Measurements from ENCODE around the gene YKT6. TPM values are rescaled to one million over a fixed set of nuclear protein-coding genes. Genes with fewer than 3 reads are reported as not detected.
"Not testable (repeated sequence)": the region's sequence is repeated elsewhere in the genome, so short reads cannot be mapped to it uniquely, and the experiment has no call there.

The YKT6 gene
- polyA plus RNA-seq, 1 donor (not counting 4 experiments of a cell fraction or from before 2014, with no cell fraction given): 148 TPM

- no peaks in the 10 kb centered on the region for H3K36me3 ChIP-seq (ENCODE audit: control insufficient read depth in 2 of 2, extremely low read depth in 1 of 2, insufficient read depth in 2 of 2, low read length in 2 of 2)
- H3K4me3 ChIP-seq (ENCODE audit: control insufficient read depth in 2 of 3, extremely low read depth in 1 of 3, insufficient read depth in 2 of 3, low read depth in 1 of 3, low read length in 3 of 3): no peak overlapping the region
- no peak overlapping the region for H2AFZ ChIP-seq (ENCODE audit: control insufficient read depth, low read length)
- H3K4me1 ChIP-seq (ENCODE audit: control insufficient read depth, extremely low read depth, insufficient read depth, low read length): no peaks in the 10 kb centered on the region
- H3K27me3 ChIP-seq (ENCODE audit: control insufficient read depth, extremely low read depth, insufficient read depth, low read length): peaks cover 7% of the 10 kb centered on the region
- H3K4me2 ChIP-seq (ENCODE audit: control insufficient read depth, extremely low read depth, insufficient read depth, low read depth, low read length): no peak overlapping the region
- dilution Hi-C loops (cut with MboI; ENCODE audit: extremely low pct_ligation_motif_present, low sequenced_read_pairs): no loop called here
- H3K9ac ChIP-seq (ENCODE audit: control insufficient read depth, extremely low read depth, insufficient read depth, low read length): no peak overlapping the region
- no peaks in the 10 kb centered on the region for H4K20me1 ChIP-seq (ENCODE audit: control insufficient read depth, extremely low read depth, insufficient read depth, low read length)
- DNase-seq (ENCODE audit: low read depth, low spot score) (no peak), FAIRE-seq (no peak)
- H3K9me1 ChIP-seq (ENCODE audit: control insufficient read depth, extremely low read depth, insufficient read depth, low read length): no peaks in the 10 kb centered on the region
- TF ChIP-seq CTCF (optimal IDR thresholded peaks at IDR 0.05 in 1 of 3, IDR thresholded peaks at IDR 0.05 in 1 of 3, conservative IDR thresholded peaks at IDR 0.05 in 1 of 3; ENCODE audit: extremely low read depth in 1 of 3, insufficient read depth in 2 of 3, low read length in 3 of 3): no peak
- no peak for TF ChIP-seq EZH2 (IDR thresholded peaks at IDR 0.05; ENCODE audit: low read length)
- no peak overlapping the region for H3K27ac ChIP-seq (ENCODE audit: control insufficient read depth, insufficient read depth, low read length)
- no peaks in the 10 kb centered on the region for H3K79me2 ChIP-seq (ENCODE audit: control insufficient read depth, insufficient read depth, low read length)
- no peaks in the 10 kb centered on the region for H3K9me3 ChIP-seq (ENCODE audit: control insufficient read depth, low read depth, low read length)
These were observed 27.9 kb upstream of the YKT6 start for GRCh38 chr7:44172803-44173424.

GRCh38 chr7:44173911-44174693 is 26.7 kb upstream of the YKT6 start:
- TF ChIP-seq CTCF (optimal IDR thresholded peaks at IDR 0.05 in 1 of 3, IDR thresholded peaks at IDR 0.05 in 1 of 3, conservative IDR thresholded peaks at IDR 0.05 in 1 of 3; ENCODE audit: extremely low read depth in 1 of 3, insufficient read depth in 2 of 3, low read length in 3 of 3) (no peak), EZH2 (IDR thresholded peaks at IDR 0.05; ENCODE audit: low read length) (no peak)
- Histone ChIP-seq H3K9me3 (ENCODE audit: control insufficient read depth, low read depth, low read length) (no peaks in the 10 kb centered on the region), H3K36me3 (ENCODE audit: control insufficient read depth in 2 of 2, extremely low read depth in 1 of 2, insufficient read depth in 2 of 2, low read length in 2 of 2) (no peaks in the 10 kb centered on the region), H3K27me3 (ENCODE audit: control insufficient read depth, extremely low read depth, insufficient read depth, low read length) (peaks cover 9% of the 10 kb centered on the region), H4K20me1 (ENCODE audit: control insufficient read depth, extremely low read depth, insufficient read depth, low read length) (no peaks in the 10 kb centered on the region), H3K27ac (ENCODE audit: control insufficient read depth, insufficient read depth, low read length) (no peak overlapping the region), H3K9ac (ENCODE audit: control insufficient read depth, extremely low read depth, insufficient read depth, low read length) (no peak overlapping the region), H3K4me1 (ENCODE audit: control insufficient read depth, extremely low read depth, insufficient read depth, low read length) (no peaks in the 10 kb centered on the region), H3K79me2 (ENCODE audit: control insufficient read depth, insufficient read depth, low read length) (no peaks in the 10 kb centered on the region), H2AFZ (ENCODE audit: control insufficient read depth, low read length) (no peak overlapping the region), H3K9me1 (ENCODE audit: control insufficient read depth, extremely low read depth, insufficient read depth, low read length) (no peaks in the 10 kb centered on the region), H3K4me3 (ENCODE audit: control insufficient read depth in 2 of 3, extremely low read depth in 1 of 3, insufficient read depth in 2 of 3, low read depth in 1 of 3, low read length in 3 of 3) (no peak overlapping the region), H3K4me2 (ENCODE audit: control insufficient read depth, extremely low read depth, insufficient read depth, low read depth, low read length) (no peak overlapping the region)
- FAIRE-seq (no peak), DNase-seq (ENCODE audit: low read depth, low spot score) (no peak)
- dilution Hi-C loops (cut with MboI; ENCODE audit: extremely low pct_ligation_motif_present, low sequenced_read_pairs): no loop called here

- H3K9me1 ChIP-seq (ENCODE audit: control insufficient read depth, extremely low read depth, insufficient read depth, low read length); H3K36me3 ChIP-seq (ENCODE audit: control insufficient read depth in 2 of 2, extremely low read depth in 1 of 2, insufficient read depth in 2 of 2, low read length in 2 of 2); H2AFZ ChIP-seq (ENCODE audit: control insufficient read depth, low read length); H3K79me2 ChIP-seq (ENCODE audit: control insufficient read depth, insufficient read depth, low read length); H3K4me2 ChIP-seq (ENCODE audit: control insufficient read depth, extremely low read depth, insufficient read depth, low read depth, low read length); H3K27ac ChIP-seq (ENCODE audit: control insufficient read depth, insufficient read depth, low read length); H4K20me1 ChIP-seq (ENCODE audit: control insufficient read depth, extremely low read depth, insufficient read depth, low read length); H3K9ac ChIP-seq (ENCODE audit: control insufficient read depth, extremely low read depth, insufficient read depth, low read length); H3K27me3 ChIP-seq (ENCODE audit: control insufficient read depth, extremely low read depth, insufficient read depth, low read length); FAIRE-seq; H3K9me3 ChIP-seq (ENCODE audit: control insufficient read depth, low read depth, low read length); H3K4me3 ChIP-seq (ENCODE audit: control insufficient read depth in 2 of 3, extremely low read depth in 1 of 3, insufficient read depth in 2 of 3, low read depth in 1 of 3, low read length in 3 of 3); dilution Hi-C loops (cut with MboI; ENCODE audit: extremely low pct_ligation_motif_present, low sequenced_read_pairs); H3K4me1 ChIP-seq (ENCODE audit: control insufficient read depth, extremely low read depth, insufficient read depth, low read length); DNase-seq (ENCODE audit: low read depth, low spot score): not testable (repeated sequence)
These were observed 26.2 kb upstream of the YKT6 start for GRCh38 chr7:44174694-44174948.

All from keratinocyte (primary cell).